GM12873 (cell line): ENCODE measurements around the gene EPB41L4B.

Experiments
- CTCF ChIP-seq: IDR thresholded peaks from 2 replicates; pipeline ENCODE4 v1.5.1; 2012; ENCODE audit warnings: low read depth, mild to moderate bottlenecking, moderate library complexity, low read length, control low read depth; ENCODE audit not compliant: insufficient read depth; ENCODE audit errors: missing control alignments

Gene EPB41L4B

GRCh38 chr9:109176963-109177362 lies 143.9 kb downstream of the EPB41L4B start:
- TF ChIP-seq CTCF, result no peak

GRCh38 chr9:109176386-109176785 lies 144.5 kb downstream of the EPB41L4B start:
- no peak for TF ChIP-seq CTCF

- TF ChIP-seq CTCF, result no peak
Observed at GRCh38 chr9:109172935-109173334, 147.9 kb downstream of the EPB41L4B start.

- TF ChIP-seq CTCF, result no peak
Observed at GRCh38 chr9:109171926-109172325, 148.9 kb downstream of the EPB41L4B start.

GRCh38 chr9:109168170-109168569 lies 152.7 kb downstream of the EPB41L4B start:
- no peak for TF ChIP-seq CTCF

- TF ChIP-seq CTCF, result no peak
Observed at GRCh38 chr9:109167716-109168115, 153.1 kb downstream of the EPB41L4B start.

- no peak for TF ChIP-seq CTCF
Observed at GRCh38 chr9:109166771-109167601, 153.9 kb downstream of the EPB41L4B start, which contains the start of gene FRRS1L. TSS of gene FRRS1L (minus strand) at chr9:109167249. CDS start at chr9:109167138, 111 bp downstream.
